Amygdala (tissue), 56 donors: Measurements from ENCODE around the gene PTPRS.
"Not testable (repeated sequence)": the region's sequence is repeated elsewhere in the genome, so short reads cannot be mapped to it uniquely, and the experiment has no call there.

Experiments
- DNase-seq, 56 donors: peaks; one replicate each; lab custom pipeline; 2025; lab: John Stamatoyannopoulos, UW

The PTPRS gene

DNA sequence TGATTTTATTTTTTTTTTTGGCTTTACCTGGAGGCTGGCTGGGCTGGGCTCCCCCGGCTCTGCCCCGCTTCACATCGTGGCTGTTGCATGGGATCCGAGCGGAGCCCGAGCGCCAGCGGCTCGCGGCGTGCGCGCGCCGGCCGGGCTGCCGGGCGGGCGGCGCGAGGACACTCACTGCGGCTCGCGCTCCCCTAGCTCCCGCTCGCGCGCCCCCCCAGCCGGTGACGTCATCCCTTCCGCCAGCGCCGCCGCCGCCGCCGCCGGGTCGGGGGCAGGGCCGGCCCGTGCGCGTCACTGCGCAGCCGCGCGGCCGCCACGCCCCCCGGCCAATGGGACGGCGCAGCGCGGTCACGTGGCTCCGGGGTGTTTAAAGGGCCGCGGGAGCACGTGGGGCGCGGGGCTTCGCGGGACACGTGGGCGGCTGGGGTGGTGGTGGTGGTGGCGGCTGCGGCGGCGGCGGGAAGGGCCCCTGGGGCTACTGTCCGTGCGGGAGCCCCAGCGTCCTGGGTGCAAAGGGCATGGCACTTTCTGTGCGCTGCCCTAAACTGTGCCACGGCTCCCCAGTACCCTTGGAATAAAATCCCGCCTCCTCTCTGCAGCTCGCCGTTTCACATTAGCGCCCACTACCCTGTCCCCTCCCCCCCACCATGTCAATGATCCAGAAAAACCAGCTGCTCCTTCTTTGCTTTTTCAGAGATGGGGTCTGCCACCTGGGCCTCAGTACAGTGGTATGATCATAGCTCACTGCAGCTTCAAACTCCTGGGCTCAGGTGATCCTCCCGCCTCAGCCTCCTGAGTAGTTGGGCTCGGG is at the start of gene PTPRS:
Gene PTPRS, minus strand, starts transcription at position 176 of the 811 bp plus-strand sequence. CDS start 54,672 bp downstream, outside the sequence.
- DNase-seq, result peak in 55 of 56 donors; percentile 9 to 90 (median 73)

DNA sequence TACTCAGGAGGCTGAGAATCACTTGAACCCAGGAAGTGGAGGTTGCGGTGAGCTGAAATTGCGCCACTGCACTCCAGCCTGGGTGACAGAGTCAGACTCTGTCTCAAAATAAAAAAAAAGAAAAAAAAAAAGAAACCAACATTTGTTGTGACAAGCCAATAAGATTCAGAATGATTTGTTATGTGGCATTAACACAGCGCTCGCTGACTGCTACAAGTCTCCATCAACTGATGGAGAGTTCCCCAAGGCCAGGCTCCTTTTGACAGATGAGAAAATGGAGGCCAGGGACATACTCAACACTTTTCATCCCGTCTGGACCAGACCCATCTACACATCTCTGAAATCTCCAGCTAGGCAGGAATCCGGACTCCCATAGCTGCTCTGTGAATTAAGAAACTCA is 48.7 kb upstream of the PTPRS start:
- DNase-seq, result no peak

DNA sequence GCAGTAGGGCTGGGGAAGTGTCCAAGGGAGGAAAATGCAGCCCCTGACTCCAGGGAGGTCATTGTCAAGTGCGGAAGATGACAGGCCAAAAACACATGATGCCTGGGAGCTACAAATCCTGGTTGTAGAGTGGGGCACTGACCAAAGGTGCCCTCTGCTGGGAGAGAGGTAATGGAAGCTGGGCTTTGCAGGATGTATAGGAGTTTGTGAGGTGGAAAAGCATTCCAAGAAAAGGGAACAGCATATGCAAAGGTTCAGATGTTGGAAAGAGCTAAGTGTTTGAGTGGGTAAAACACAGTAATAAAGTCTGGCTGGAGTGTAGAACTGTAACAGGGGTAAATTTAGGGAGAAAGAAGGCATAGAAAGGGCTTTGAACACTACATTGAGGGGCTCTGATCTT is 46.9 kb upstream of the PTPRS start:
- no peak for DNase-seq

DNA sequence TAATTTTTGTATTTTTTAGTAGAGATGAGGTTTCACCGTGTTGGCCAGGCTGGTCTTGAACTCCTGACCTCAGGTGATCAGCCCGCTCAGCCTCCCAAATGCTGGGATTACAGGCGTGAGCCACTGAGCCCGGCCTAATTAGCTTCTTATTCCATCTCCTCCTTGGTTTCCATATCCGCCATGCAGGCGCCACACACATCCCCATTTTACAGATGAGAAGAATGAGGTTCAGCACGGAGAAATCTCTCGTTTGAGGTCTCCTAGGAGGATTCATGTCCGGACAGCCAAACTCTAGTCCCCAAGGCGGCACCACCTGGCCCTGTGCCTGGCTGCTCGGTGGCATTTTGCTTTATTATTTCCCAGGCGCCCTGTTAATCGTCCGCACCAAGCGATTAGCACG is 46.2 kb upstream of the PTPRS start:
- no peak for DNase-seq

DNA sequence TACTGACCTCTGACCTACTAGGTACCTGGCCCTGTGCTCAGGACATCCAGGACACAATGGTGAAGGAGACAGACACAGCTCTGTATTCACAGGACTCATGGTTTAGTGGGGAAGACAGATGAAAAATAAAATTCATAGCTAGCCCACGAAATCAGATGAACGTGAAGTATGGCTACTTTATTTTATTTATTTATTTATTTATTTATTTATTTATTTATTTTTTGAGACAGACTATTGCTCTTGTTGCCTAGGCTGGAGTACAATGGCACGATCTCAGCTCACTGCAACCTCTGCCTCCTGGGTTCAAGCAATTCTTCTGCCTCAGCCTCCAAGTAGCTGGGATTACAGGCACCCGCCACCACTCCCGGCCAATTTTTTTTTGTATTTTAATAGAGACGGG is 40.6 kb upstream of the PTPRS start:
- not testable (repeated sequence) for DNase-seq

DNA sequence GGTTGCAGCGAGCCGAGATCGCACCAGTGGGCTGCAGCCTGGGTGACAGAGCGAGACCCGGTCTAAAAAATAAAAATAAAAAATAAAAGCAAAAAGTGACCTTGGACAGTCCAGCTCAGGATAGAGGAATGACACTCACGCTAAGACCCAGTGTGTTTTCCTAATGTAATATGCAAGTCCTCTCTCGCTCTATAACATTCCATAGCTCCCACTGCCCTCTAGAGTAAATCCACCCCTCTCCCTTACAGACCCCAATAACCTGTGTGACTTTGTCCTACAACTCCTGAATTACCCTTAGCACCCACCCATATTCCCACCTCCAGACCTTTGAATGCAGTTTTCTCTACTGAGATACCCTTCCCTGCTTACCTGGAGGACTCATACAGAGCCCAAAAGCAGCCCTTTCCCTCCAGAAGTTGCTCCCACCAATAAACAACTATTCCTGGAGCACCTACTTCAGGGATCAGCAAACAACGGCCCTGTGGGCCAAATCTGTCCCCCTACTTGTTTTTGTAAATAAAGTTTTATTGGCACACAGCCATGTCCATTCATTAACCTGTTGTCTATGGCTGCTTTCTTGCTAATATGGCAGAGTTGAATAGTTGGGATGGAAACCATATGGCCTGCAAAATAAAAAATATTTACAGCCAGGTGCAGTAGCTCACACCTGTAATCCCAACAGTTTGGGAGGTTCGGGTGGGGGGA is 39.8 kb upstream of the PTPRS start:
- no peak for DNase-seq

DNA sequence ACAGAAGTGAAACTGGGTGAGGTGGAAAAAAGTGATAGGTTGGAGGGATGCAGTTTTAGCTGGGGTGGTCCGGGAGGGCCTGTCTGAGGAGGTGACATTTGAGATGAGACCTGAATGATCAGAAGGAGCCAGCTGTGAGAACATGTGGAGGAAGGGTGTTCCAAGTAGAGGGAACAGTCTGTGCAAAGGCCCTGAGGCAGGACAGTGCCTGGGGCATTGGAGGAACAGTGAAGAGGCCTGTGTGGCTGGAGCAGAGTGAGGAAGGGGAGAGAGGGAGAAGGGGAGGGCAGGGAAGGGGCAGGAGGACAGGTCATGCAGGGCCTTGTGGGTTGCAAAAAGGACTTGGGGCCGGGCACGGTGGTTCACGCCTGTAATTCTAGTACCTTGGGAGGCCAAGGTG is 36.3 kb upstream of the PTPRS start:
- no peak for DNase-seq

DNA sequence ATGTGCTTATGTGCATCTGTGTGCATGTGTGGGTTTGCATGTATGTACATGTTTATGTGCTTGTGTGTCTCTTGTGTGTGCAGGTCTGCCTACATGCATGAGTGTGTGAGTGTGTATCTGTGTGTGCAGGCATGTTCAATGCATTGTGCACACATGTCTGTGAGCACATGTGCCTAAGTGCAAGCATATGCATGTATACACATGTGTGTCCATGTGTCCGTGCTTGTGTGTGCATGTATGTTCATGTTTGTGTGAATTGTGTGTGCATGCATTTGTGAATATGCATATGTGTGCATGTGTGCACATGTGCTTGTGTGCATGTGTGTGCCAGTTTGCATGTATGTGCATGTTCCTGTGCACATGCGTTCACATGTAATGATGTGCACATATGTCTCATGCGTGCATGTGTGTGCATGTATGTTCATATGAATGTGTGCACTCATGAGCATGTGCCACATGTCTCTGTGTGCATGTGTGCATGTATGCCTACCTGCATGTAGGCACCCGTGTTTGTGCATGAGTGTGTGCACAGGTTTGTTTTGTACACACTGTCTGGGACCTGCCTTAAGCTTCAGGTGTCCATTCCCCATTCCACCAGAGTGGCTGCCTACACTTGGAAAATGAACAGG is 32.1 kb upstream of the PTPRS start:
- no peak for DNase-seq

DNA sequence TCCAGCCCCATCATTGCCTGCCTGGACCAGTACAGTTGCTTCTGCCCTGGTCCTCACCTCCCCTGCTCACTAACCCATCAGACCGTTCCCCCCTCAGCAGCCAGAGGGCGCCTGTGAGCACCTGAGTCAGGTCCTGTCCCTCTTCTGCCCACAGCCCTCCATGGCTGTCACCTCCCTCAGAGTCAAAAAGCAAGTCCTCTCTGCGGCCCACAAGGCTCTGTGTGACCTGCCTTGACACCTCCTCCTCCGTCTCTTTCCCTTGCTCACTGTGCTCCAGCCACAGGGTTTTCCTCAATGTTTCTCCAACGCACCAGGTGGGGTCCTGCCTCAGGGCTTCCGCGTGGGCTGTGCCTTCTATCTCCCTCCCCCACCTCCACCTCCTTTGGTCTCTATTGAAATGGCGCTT is 29.4 kb upstream of the PTPRS start:
- peak in 12 of 56 donors; percentile 1 to 50 (median 9) for DNase-seq

DNA sequence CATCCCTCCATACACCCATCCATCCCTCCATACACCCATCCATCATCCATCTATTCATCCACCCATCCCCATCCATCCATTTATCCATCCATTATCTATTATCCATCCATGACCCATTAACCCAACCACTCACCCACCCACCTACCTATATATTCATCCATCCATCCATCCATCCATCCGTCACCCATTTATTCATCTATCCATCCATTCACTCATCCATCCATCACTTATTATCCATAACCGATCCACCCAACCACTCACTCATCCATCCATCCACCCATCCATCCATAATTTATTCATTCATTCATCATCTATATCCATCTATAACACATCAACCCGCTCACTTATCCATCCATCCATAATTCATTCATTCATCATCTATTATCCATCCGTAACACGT is 28.7 kb upstream of the PTPRS start:
- no peak for DNase-seq

DNA sequence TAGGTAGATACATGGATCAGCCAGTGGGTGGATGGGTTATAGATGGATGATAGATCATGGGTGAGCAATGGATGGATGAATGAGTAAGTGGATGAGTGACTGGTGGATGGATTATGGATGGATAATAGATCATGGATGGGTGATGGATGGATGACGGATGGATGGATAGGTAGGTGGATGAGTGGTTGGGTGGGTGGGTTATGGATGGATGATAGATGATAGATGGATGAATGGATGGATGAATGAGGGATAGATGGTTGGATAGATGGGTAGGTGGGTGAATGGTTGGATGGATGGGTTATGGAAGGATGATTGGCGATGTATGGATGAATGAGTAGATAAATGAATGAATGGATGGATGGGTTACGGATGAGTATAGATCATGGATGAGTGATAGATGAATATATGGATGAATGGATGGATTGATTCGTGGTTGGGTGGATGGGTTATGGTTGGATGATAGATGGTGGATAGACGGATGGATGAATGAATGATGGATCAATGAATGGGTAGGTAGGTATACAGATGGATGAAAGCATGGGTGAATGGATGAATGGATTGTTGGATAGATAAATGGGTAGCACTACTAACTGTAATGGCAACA is 27.0 kb upstream of the PTPRS start:
- no peak for DNase-seq

DNA sequence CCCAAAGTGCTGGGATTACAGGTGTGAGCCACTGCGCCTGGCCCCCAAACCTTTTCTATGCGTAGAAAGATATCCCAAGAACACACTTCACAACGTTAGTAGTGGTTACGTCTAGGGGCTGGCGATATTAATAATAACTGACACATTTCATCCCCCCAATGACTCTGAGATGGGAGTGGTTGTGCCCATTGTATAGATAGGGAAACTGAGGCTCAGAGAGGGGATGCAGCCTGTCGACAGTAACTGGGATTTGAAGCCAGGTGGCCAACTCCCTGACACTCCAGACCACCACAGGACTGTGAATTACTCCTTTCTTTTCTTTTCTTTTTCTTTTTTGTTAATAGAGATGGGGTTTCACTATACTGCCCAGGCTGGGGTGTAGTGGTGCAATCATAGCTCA is 25.3 kb upstream of the PTPRS start:
- no peak for DNase-seq

DNA sequence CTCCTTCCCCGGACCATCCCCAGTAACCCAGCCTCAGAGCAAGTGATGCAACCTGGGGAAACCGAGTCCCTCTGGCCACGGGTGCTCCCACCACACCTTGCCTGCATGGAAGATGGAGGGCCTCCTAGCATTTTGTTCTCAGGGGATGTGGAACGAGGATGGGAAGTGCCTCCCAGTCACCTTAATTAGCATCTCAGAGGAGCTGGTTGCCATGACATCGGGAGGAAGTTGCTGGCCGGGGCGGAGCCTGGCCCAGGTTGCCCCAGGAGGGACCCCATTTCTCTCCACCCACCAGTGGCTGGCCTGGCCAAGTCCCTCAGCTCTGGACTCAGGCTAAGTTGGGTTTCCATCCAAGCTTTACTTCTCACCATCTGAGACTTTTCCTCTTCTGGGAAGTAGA is 24.1 kb upstream of the PTPRS start:
- no peak for DNase-seq

DNA sequence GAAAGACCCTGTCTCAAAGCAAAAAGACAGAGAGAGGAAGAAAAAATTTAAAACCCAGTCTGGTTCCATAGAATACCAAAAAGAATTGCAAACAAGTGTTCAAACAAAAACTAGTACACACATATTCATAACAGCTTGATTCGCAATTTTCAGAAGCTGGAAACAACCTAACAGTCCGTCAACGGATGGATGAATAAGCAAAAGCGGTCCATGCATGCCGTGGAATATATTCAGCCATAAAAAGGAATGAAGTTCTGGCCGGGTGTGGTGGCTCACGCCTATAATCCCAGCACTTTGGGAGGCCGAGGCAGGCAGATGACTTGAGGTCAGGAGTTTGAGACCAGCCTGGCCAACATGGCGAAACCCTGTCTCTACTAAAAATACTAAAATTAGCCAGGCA is 21.2 kb upstream of the PTPRS start:
- DNase-seq, result not testable (repeated sequence)

DNA sequence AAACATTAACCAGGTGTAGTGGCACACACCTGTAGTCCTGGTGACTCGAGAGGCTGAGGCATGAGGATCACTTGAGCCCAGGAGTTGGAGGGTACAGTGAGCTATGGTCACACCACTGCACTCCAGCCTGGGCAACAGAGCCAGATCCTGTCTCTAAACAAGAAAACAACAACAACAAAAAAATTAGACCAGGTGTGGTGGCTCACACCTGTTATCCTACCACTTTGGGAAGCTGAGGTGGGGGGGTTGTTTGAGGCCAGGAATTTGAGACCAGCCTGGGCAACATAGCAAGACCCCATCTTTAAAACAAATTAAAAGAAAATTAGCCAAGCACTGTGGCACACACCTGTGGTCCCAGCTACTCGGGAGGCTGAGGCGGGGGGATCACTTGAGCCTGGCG is 20.8 kb upstream of the PTPRS start:
- DNase-seq, result no peak

DNA sequence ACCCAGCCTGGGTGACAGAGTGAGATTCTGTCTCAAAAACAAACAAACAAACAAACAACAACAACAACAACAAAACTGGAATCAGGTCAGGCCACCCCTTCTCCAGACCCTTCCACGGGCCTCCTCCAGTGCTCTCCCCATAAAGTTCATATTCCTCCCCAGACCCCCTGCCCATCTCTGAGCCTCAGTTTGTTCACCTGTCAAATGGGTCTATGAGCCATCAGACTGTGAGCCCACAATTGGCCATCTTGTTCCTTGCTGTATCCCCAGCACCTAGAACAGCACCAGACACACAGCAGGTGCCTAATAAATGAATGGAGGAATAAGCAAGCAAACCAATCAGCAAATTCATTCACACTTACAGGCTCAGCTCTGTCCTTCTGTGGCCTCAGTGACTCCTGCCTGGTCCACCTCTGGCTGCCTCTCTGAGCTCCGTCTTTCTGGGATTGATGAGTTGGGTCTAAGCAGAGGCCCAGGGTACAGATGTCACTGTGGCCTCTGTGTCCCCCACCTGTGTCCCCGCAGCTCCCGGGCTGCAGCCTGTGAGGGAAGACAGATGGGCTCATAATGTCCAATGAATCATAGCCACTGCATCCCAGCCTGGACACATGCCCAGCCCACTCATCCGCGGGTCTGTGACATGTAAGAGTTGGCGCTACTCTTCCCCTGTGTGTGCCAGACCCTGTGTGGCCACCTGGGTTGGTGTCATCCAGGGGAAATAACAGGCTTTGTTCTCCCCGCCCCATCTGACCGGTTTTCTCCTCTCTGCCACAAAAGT is 19.6 kb upstream of the PTPRS start:
- DNase-seq, result no peak

DNA sequence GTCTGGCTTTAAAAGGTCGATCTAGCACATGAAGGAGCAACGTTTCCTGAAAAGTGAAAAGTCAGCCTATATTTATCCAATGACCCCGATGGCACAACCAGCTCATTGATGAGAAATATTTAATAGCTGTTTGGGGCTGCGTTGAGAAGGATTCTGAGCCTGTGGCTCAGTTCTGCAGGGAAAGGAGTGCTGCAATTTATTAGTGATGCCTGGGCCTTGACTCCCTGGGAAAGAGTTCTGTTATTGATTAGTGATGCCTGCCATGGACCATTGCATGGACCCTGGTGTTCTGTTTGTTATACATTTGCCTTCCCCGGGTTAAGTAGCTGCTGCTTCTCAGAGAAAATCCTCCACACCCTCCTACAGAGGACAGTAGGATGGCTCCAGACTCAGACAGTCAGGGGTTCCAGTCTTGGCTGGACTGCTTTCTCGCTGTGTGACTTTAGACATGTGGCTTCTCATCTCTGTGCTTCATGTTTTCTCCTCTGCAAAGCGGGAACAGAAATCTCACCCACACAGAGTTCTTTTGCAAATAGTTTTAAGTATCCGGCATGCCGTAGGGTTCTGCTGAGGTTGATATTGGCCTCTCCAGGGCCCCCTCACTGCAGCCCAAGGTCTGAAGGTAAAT is 17.7 kb upstream of the PTPRS start:
- DNase-seq, result no peak

DNA sequence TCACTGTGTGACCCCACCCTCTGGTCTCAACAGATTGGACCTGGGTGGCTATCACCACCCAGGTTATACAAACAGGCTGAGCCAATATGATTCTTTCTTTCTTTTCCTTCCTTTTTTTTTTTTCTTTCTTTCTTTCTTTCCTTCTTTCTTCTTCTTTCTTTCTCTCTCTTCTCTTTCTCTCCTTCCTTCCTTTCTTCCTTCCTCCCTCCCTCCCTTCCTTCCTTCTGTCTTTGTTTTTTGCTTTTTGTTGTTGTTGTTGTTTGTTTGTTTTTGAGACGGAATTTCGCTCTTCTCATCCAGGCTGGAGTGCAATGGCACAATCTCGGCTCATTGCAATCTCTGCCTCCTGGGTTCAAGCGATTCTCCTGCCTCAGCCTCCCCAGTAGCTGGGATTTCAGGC is 17.0 kb upstream of the PTPRS start:
- DNase-seq, result no peak

DNA sequence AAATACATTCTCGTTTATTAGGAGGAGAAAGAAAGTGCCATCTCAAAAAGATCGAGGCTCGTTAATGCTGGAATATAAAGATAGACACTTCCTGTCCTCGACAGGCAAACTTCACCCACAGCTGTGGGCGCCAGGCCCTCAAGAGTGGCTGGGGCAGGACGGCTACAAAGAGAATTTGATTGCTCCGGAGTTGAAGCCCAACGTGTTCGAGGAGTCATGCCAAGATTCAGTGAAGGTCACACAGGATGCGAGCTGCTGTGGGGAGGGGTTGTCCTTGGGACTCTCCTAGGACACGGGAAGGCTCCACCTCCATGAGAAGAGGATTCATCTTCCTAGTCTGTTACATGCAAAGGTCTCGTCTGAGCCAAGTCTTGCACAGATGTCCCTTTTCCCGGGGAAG is 16.3 kb upstream of the PTPRS start:
- DNase-seq, result no peak

DNA sequence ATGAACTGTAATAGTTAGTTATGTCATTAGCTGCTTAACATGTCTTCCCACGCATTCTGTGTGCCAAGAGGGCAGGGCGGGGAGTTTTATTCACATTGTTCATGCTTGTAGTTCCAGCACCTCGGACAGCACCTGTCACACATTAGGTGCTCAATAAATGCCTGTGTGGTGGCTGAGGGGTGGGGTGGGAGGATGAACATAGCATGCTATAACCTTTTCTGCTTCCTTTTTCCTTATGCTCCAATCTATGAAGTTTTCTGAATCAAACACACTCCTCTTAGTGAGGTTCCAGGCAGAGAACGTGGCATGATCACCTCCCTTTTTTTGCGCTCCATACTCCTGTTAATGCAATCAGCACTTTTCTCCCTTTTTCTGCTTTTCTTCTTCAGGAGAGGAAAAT is 15.8 kb upstream of the PTPRS start:
- DNase-seq, result no peak
